WTC11 (cell line): ENCODE measurements around the gene MORN1. TPM values are rescaled to one million over a fixed set of nuclear protein-coding genes. Genes with fewer than 3 reads are reported as not detected.

Experiments
- ATAC-seq: fragments of 200-7000 bp; cut with Tn5 transposase; 2 replicates; pipeline ENCODE4 v1.10.0; 2021; ENCODE audit warnings: mild to moderate bottlenecking, moderate library complexity
- CTCF ChIA-PET: fragments of 300-600 bp; sonication (Branson Sonifier 250); formaldehyde crosslinking; loops from one replicate; lab custom pipeline; 2021; ENCODE audit warnings: antibody characterized with exemption; lab: Charles Lee
- POLR2A ChIA-PET: fragments of 350-600 bp; sonication (Branson Sonifier 250); formaldehyde crosslinking; loops from one replicate; lab custom pipeline; 2021; ENCODE audit warnings: antibody characterized with exemption; lab: Charles Lee
- DNase-seq: peaks from one replicate; pipeline ENCODE4 v3.0.0; 2021; ENCODE audit warnings: low spot score
- H3K27ac Mint-ChIP-seq: 2 replicates; pipeline ENCODE4 v1.8.0; 2021; ENCODE audit warnings: mixed read lengths
- H3K27me3 Mint-ChIP-seq: 2 replicates; pipeline ENCODE4 v1.8.0; 2021; ENCODE audit warnings: low read depth, mild to moderate bottlenecking, moderate library complexity, mixed read lengths
- H3K36me3 Mint-ChIP-seq: 2 replicates; pipeline ENCODE4 v1.8.0; 2021; ENCODE audit warnings: mixed read lengths
- H3K4me1 Mint-ChIP-seq: 2 replicates; pipeline ENCODE4 v1.8.0; 2022; ENCODE audit warnings: mixed read lengths
- H3K4me3 Mint-ChIP-seq: 2 replicates; pipeline ENCODE4 v1.8.0; 2021; ENCODE audit warnings: mild to moderate bottlenecking, moderate library complexity, mixed read lengths
- H3K9me3 Mint-ChIP-seq: 2 replicates; pipeline ENCODE4 v1.8.0; 2021; ENCODE audit warnings: mixed read lengths
- ATF1 ChIP-seq: sonication (generic); formaldehyde crosslinking; IDR thresholded peaks from 2 replicates; pipeline ENCODE4 v1.8.1; 2023; ENCODE audit warnings: mild to moderate bottlenecking, moderate library complexity, missing genetic modification reagents
- CREM ChIP-seq: sonication (generic); formaldehyde crosslinking; IDR thresholded peaks from 2 replicates; pipeline ENCODE4 v1.8.1; 2022; ENCODE audit warnings: mild to moderate bottlenecking, missing genetic modification reagents, moderate library complexity
- CTCF ChIP-seq: fragments of 200-600 bp; IDR thresholded peaks from 2 replicates; pipeline ENCODE4 v1.8.0; 2022; ENCODE audit warnings: antibody characterized with exemption
- ELF4 ChIP-seq: sonication (generic); formaldehyde crosslinking; IDR thresholded peaks from 2 replicates; pipeline ENCODE4 v1.8.1; 2022; ENCODE audit warnings: low read depth, mild to moderate bottlenecking, moderate library complexity, missing genetic modification reagents
- FOXJ3 ChIP-seq: sonication (generic); formaldehyde crosslinking; IDR thresholded peaks from 2 replicates; pipeline ENCODE4 v1.9.0; 2021; ENCODE audit warnings: missing genetic modification reagents, mild to moderate bottlenecking, borderline replicate concordance
- GRHL2 ChIP-seq: fragments of 250-450 bp; sonication (Bioruptor Pico); IDR thresholded peaks from 2 replicates; pipeline ENCODE4 v1.8.0; 2022; ENCODE audit warnings: mild to moderate bottlenecking, moderate library complexity; ENCODE audit not compliant: insufficient replicate concordance, severe bottlenecking
- IRF1 ChIP-seq: sonication (generic); formaldehyde crosslinking; IDR thresholded peaks from 2 replicates; pipeline ENCODE4 v1.8.0; 2023; ENCODE audit warnings: missing genetic modification reagents
- JUN ChIP-seq: sonication (generic); formaldehyde crosslinking; IDR thresholded peaks from 2 replicates; pipeline ENCODE4 v1.8.0; 2023; ENCODE audit warnings: mild to moderate bottlenecking, missing genetic modification reagents
- MXD4 ChIP-seq: fragments of 250-450 bp; sonication (Bioruptor Pico); IDR thresholded peaks from 2 replicates; pipeline ENCODE4 v1.8.0; 2021; ENCODE audit warnings: mild to moderate bottlenecking, moderate library complexity, borderline replicate concordance
- NFE2L1 ChIP-seq: sonication (generic); formaldehyde crosslinking; IDR thresholded peaks from 2 replicates; pipeline ENCODE4 v1.8.1; 2023; ENCODE audit warnings: missing genetic modification reagents
- NR2C2 ChIP-seq: sonication (generic); formaldehyde crosslinking; IDR thresholded peaks from 2 replicates; pipeline ENCODE4 v1.8.0; 2022; ENCODE audit warnings: mild to moderate bottlenecking, missing genetic modification reagents
- RORB ChIP-seq: fragments of 250-450 bp; sonication (Bioruptor Pico); IDR thresholded peaks from 2 replicates; pipeline ENCODE4 v1.9.0; 2021; ENCODE audit warnings: mild to moderate bottlenecking
- ZBTB21 ChIP-seq: sonication (generic); formaldehyde crosslinking; IDR thresholded peaks from 2 replicates; pipeline ENCODE4 v1.8.1; 2023; ENCODE audit warnings: mild to moderate bottlenecking, missing genetic modification reagents, borderline replicate concordance
- ZNF423 ChIP-seq: fragments of 250-450 bp; sonication (Bioruptor Pico); IDR thresholded peaks from 2 replicates; pipeline ENCODE4 v2.1.2; 2022; ENCODE audit warnings: mild to moderate bottlenecking, moderate library complexity
- total RNA-seq: library from RNA; stranded (reverse); gene quantifications from 3 replicates; pipeline ENCODE4 v1.2.3, GENCODE V29; 2021
- TF ChIP-seq, protein P1 (sequence below): fragments of 250-450 bp; sonication (Bioruptor Pico); IDR thresholded peaks from 2 replicates; pipeline ENCODE4 v2.1.2; 2022; ENCODE audit warnings: mild to moderate bottlenecking, moderate library complexity
- TF ChIP-seq, protein P2 (sequence below): fragments of 250-450 bp; sonication (Bioruptor Pico); IDR thresholded peaks from 2 replicates; pipeline ENCODE4 v1.9.0; 2021; ENCODE audit warnings: mild to moderate bottlenecking
- TF ChIP-seq, protein P3 (sequence below): sonication (generic); formaldehyde crosslinking; IDR thresholded peaks from 2 replicates; pipeline ENCODE4 v1.8.0; 2022; ENCODE audit warnings: missing genetic modification reagents
- TF ChIP-seq, protein P4 (sequence below): sonication (generic); formaldehyde crosslinking; IDR thresholded peaks from 2 replicates; pipeline ENCODE4 v1.8.1; 2023; ENCODE audit warnings: mild to moderate bottlenecking, moderate library complexity, missing genetic modification reagents
- TF ChIP-seq, protein P5 (sequence below): fragments of 250-450 bp; sonication (Bioruptor Pico); IDR thresholded peaks from 2 replicates; pipeline ENCODE4 v1.9.0; 2021; ENCODE audit warnings: mild to moderate bottlenecking, borderline replicate concordance
- TF ChIP-seq, protein P6 (sequence below): sonication (generic); formaldehyde crosslinking; IDR thresholded peaks from 2 replicates; pipeline ENCODE4 v1.8.1; 2022; ENCODE audit warnings: mild to moderate bottlenecking, missing genetic modification reagents, moderate library complexity, borderline replicate concordance

Gene MORN1
- total RNA-seq, 1 experiment from 2014 or later, result 14.5 TPM

DNA sequence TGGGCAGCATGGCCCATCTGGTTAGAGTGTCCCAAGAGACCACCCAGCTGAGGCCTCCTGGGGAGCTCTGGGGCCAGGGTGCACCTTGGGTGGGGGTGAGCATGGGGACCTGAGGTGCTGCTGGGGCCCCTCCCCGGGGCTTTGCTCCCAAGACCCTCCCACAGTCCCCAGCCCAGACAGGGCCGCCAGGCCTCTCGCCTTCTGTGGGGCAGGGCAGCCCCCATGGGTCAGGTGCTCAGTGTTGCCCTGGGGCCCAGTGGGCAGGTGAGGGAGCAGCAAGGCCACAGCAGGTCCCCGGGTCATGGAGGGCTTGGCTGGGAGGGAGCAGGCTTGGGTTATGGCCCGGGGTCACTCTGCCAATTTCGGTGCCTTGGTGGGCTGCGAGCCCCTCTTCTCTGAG, 45.5 kb upstream of the MORN1 start:
- H3K27me3 Mint-ChIP-seq, result peaks cover under 1% of the 10 kb centered on the region; the same call in 1 of the 2 replicates
- TF ChIP-seq ZNF423 (no peak), JUN (CRISPR knock-in tag) (no peak), IRF1 (no peak), CTCF (no peak), ZBTB21 (no peak), CREM (CRISPR knock-in tag) (no peak), GRHL2 (no peak), NR2C2 (CRISPR knock-in tag) (no peak), ELF4 (CRISPR knock-in tag) (no peak), RORB (no peak), ATF1 (CRISPR knock-in tag) (no peak), FOXJ3 (CRISPR knock-in tag) (no peak), MXD4 (no peak), NFE2L1 (CRISPR knock-in tag) (no peak)
- TF ChIP-seq, protein P1, sequence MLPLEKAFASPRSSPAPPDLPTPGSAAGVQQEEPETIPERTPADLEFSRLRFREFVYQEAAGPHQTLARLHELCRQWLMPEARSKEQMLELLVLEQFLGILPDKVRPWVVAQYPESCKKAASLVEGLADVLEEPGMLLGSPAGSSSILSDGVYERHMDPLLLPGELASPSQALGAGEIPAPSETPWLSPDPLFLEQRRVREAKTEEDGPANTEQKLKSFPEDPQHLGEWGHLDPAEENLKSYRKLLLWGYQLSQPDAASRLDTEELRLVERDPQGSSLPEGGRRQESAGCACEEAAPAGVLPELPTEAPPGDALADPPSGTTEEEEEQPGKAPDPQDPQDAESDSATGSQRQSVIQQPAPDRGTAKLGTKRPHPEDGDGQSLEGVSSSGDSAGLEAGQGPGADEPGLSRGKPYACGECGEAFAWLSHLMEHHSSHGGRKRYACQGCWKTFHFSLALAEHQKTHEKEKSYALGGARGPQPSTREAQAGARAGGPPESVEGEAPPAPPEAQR (CRISPR knock-in tag), result no peak
- TF ChIP-seq, protein P2, sequence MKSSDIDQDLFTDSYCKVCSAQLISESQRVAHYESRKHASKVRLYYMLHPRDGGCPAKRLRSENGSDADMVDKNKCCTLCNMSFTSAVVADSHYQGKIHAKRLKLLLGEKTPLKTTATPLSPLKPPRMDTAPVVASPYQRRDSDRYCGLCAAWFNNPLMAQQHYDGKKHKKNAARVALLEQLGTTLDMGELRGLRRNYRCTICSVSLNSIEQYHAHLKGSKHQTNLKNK (CRISPR knock-in tag), result no peak
- TF ChIP-seq, protein P3, sequence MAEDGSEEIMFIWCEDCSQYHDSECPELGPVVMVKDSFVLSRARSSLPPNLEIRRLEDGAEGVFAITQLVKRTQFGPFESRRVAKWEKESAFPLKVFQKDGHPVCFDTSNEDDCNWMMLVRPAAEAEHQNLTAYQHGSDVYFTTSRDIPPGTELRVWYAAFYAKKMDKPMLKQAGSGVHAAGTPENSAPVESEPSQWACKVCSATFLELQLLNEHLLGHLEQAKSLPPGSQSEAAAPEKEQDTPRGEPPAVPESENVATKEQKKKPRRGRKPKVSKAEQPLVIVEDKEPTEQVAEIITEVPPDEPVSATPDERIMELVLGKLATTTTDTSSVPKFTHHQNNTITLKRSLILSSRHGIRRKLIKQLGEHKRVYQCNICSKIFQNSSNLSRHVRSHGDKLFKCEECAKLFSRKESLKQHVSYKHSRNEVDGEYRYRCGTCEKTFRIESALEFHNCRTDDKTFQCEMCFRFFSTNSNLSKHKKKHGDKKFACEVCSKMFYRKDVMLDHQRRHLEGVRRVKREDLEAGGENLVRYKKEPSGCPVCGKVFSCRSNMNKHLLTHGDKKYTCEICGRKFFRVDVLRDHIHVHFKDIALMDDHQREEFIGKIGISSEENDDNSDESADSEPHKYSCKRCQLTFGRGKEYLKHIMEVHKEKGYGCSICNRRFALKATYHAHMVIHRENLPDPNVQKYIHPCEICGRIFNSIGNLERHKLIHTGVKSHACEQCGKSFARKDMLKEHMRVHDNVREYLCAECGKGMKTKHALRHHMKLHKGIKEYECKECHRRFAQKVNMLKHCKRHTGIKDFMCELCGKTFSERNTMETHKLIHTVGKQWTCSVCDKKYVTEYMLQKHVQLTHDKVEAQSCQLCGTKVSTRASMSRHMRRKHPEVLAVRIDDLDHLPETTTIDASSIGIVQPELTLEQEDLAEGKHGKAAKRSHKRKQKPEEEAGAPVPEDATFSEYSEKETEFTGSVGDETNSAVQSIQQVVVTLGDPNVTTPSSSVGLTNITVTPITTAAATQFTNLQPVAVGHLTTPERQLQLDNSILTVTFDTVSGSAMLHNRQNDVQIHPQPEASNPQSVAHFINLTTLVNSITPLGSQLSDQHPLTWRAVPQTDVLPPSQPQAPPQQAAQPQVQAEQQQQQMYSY (CRISPR knock-in tag), result no peak
- TF ChIP-seq, protein P4, sequence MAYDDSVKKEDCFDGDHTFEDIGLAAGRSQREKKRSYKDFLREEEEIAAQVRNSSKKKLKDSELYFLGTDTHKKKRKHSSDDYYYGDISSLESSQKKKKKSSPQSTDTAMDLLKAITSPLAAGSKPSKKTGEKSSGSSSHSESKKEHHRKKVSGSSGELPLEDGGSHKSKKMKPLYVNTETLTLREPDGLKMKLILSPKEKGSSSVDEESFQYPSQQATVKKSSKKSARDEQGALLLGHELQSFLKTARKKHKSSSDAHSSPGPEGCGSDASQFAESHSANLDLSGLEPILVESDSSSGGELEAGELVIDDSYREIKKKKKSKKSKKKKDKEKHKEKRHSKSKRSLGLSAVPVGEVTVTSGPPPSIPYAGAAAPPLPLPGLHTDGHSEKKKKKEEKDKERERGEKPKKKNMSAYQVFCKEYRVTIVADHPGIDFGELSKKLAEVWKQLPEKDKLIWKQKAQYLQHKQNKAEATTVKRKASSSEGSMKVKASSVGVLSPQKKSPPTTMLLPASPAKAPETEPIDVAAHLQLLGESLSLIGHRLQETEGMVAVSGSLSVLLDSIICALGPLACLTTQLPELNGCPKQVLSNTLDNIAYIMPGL (CRISPR knock-in tag), result no peak
- TF ChIP-seq, protein P5, sequence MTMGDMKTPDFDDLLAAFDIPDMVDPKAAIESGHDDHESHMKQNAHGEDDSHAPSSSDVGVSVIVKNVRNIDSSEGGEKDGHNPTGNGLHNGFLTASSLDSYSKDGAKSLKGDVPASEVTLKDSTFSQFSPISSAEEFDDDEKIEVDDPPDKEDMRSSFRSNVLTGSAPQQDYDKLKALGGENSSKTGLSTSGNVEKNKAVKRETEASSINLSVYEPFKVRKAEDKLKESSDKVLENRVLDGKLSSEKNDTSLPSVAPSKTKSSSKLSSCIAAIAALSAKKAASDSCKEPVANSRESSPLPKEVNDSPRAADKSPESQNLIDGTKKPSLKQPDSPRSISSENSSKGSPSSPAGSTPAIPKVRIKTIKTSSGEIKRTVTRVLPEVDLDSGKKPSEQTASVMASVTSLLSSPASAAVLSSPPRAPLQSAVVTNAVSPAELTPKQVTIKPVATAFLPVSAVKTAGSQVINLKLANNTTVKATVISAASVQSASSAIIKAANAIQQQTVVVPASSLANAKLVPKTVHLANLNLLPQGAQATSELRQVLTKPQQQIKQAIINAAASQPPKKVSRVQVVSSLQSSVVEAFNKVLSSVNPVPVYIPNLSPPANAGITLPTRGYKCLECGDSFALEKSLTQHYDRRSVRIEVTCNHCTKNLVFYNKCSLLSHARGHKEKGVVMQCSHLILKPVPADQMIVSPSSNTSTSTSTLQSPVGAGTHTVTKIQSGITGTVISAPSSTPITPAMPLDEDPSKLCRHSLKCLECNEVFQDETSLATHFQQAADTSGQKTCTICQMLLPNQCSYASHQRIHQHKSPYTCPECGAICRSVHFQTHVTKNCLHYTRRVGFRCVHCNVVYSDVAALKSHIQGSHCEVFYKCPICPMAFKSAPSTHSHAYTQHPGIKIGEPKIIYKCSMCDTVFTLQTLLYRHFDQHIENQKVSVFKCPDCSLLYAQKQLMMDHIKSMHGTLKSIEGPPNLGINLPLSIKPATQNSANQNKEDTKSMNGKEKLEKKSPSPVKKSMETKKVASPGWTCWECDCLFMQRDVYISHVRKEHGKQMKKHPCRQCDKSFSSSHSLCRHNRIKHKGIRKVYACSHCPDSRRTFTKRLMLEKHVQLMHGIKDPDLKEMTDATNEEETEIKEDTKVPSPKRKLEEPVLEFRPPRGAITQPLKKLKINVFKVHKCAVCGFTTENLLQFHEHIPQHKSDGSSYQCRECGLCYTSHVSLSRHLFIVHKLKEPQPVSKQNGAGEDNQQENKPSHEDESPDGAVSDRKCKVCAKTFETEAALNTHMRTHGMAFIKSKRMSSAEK (CRISPR knock-in tag), result no peak
- TF ChIP-seq, protein P6, sequence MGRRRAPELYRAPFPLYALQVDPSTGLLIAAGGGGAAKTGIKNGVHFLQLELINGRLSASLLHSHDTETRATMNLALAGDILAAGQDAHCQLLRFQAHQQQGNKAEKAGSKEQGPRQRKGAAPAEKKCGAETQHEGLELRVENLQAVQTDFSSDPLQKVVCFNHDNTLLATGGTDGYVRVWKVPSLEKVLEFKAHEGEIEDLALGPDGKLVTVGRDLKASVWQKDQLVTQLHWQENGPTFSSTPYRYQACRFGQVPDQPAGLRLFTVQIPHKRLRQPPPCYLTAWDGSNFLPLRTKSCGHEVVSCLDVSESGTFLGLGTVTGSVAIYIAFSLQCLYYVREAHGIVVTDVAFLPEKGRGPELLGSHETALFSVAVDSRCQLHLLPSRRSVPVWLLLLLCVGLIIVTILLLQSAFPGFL (CRISPR knock-in tag), result no peak
- DNase-seq, result no peak
- H3K9me3 Mint-ChIP-seq, result no peaks in the 10 kb centered on the region
- H3K36me3 Mint-ChIP-seq, result no peaks in the 10 kb centered on the region
- no peak for ATAC-seq
- H3K4me1 Mint-ChIP-seq, result no peaks in the 10 kb centered on the region
- H3K4me3 Mint-ChIP-seq, result no peak overlapping the region
- ChIA-PET CTCF (no interaction called here), POLR2A (no interaction called here)
- H3K27ac Mint-ChIP-seq, result no peak overlapping the region
